SHP77 treated with DMSO at 0.1 percent for 48 hours (cell line): ENCODE measurements around the gene KANSL3.
"Not testable (repeated sequence)": the region's sequence is repeated elsewhere in the genome, so short reads cannot be mapped to it uniquely, and the experiment has no call there.

Source experiments
- DNase-seq: peaks from one replicate; lab custom pipeline; 2025; lab: John Stamatoyannopoulos, UW

Gene KANSL3

DNA sequence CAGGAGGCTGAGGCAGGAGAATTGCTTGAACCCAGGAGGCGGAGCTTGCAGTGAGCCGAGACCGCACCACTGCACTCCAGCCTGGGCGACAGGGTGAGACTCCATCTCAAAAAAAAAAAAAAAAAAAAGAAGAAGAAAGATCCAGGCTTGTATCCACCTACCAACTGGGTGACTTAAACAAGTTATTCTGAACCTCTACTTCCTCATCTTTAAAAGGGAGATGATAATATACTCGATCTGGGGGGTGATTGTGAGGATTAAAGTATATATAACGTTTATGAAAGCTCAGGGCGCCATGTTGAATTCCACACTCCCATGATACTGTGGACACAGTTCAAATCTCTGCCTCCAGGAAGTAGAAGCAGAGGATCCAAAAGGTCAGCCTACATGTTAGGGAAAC, 16.7 kb upstream of the KANSL3 start:
- not testable (repeated sequence) for DNase-seq

- no peak for DNase-seq
These were observed 13.7 kb upstream of the KANSL3 start for GRCh38 chr2:96651793-96652192.

GRCh38 chr2:96649342-96649741, 11.2 kb upstream of the KANSL3 start:
- no peak for DNase-seq

DNA sequence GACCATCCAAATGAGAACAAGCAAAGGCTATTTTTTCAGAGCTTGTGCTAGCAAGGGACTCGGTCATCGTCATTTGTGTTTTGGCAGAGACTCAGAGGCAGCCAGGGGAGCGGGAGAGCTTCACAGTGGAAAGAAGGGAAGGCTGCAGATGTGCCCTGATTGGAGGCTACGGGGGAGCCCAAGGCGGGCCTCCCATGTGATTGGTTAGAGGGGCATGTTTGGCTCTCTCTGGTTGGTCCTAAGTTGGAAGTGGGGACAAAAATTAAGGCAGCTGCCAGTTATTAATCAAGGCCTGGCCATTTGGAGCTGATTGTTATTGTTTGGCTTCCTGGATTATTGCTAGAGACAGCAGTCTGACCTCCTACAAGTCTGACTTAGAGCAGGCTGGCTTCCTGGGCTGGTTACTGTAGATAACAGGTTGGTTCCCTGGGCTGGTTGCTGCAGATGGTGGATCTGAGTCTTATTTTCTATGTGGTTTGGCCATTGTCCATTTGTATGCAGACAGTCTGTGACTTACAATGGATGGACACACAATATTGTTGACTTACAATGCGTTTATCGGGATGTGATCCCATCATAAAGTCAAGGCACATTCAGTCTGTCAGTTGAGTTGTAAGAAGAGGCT, 10.3 kb upstream of the KANSL3 start:
- no peak for DNase-seq

DNA sequence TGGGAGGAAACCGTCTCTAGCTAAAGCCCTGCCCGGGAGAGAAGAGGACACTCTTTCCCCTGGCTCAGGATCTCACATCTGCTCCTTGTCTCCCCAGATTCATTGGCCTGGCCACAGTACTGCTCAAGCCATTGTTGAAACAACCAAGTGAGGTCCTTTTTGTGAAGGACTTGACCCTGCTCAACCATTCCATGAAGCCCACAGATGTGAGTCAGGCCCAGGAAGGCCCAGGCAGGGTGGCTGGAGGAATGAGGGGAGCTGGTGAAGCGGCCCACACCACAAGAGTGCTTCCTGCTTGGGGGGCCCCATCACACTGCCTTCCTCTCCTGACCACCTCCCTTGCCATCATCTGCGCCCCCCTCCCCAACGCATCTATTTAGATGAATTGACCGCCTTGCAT, 9.6 kb upstream of the KANSL3 start:
- DNase-seq = no peak

DNA sequence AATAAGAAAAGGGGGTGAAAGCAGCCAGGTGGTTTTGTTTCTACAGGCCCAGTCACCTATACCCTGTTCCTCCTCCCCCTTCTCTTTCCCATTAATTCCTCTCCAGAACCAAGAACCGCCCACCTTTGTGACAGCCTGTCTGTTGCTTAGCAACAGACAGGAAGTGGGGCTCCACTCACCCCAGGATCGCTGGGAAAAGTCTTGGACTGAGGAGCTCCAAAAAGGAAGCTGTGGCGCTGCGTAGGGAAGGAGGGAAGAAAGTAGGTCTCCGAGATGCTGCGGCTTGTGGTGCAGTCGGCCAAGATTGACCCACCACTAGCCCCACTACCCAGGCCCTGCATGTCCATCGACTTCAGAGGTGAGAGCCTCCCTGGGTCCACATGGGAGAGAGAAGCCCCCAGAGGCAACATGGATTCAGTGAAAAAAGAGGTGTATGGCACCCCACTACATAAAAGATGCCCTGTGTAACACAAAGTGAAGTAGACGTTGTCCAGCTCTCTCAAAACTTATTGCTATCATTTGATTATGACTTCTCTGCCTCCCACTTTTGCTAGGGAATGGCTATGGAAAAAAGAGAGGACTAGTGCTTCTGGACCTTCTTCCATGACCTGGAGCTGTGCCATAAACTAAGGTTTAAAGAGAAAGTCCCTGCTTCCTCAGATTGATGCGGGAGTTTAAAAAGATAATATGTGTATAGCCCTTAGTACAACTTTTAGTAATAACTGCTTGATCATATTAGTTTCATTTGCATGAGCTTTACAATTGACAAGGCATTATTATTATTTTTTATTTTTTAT, 4.7 kb upstream of the KANSL3 start, which contains the start of gene FER1L5:
TSS of gene FER1L5 (plus strand) at position 201 of the 797 bp plus-strand sequence. CDS start at position 274, 73 bp downstream.
- DNase-seq = no peak

DNA sequence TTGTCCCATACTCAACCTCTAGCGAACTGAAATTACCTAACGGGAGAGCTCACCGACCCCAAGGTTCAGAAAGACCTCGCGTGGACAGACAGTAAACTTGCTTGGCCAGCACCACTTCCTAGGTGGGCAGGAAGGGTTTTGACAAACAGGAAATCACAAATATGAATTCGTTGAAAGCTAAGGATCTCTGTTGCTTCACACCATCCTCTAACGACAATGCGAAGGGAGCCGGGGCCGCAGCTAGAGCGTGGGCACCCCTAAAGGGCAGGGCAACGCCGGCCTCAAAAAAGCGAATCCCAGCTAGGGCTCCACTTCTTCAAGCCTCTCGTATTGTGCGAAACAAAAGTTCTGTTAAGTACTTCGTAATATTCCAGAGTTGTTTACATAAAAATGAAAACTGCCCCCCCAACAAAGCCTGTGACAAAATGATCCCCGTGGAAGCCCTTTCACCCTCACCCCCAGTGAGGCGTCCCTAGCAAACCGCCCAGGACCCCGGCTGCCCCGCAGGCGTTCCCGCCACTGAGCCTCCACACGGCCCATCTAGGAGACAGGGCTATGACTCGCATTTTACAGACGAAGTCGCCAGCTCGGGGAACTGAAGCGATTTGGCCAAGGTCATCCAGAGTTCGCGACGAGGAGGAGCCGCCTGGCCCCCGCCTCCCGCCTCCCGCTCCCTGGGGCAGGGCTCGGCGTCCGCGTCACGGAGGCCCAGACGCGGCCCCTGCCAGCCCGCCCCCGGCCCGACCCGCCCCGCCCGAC, 548 bp downstream of the KANSL3 start:
- peak; percentile 35 for DNase-seq

GRCh38 chr2:96636551-96637171, 1.5 kb downstream of the KANSL3 start:
- DNase-seq = no peak

- DNase-seq = no peak
These were observed 4.5 kb downstream of the KANSL3 start for GRCh38 chr2:96633641-96634040.

GRCh38 chr2:96631804-96632435, 6.2 kb downstream of the KANSL3 start:
- DNase-seq = no peak

GRCh38 chr2:96626553-96626942, 11.6 kb downstream of the KANSL3 start:
- DNase-seq = no peak

DNA sequence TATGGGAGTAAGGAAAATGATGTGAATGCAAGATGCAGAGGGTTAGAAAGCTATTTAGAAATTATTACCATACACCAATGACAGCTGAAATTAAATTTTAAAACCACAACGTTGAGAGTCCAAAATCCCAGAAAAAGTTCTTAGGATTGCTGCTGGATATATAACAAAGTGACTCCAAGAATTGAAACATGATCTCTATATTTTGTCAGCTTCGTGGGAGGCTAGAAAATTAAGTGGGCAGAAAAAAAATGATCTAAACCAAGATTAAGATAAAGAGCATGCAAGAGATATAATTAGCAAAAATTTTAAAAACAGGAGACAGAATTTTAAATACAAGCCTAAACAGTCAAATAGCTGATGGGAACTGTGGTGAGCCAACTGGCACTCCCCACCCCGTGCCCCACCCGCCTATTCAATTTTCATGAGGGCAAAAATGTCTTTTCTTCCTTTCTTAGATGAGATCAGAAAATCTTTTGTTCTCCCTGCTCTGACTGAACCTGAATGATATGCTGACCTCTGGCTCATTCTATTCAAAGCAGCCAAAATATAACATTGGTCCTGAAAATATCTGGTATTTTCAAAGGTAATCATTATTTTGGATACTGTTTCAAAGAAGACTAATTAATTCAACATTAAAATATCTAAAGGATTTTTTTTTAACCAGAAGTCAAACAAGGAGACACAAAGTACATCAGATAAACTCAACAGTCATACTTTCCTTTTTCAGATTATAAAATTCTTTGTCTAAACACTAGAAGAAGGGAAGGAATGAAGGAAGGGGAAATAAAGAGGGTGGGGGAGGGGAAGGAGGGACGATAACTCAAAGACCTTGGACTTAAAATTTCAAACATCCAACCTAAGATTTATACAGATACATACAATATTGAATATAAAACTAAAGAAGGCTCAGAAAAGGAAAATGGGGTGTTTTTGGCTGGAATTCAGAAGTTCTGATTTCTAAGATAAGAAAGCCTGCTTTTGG, 12.2 kb downstream of the KANSL3 start:
- DNase-seq = no peak

GRCh38 chr2:96623116-96623515, 15.0 kb downstream of the KANSL3 start:
- DNase-seq = no peak

DNA sequence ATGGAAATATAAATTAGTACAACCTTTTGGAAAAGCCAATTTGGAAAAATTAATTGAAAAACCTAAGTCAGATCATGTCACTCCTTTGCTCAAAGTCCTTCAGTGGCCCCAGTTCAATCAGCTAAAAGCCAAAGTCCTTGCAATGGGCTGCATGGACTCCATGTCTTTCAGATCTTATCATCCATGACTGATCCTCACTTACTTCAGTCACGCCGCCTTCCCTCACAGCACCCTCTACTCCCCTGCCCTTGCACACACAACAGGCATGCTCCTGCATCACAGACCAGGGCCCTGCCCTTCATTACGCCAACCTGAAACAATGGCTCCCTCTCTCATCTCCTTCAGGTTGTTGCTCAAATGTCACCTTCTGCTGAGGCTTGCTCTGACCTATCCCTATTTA, 15.6 kb downstream of the KANSL3 start:
- DNase-seq = no peak

DNA sequence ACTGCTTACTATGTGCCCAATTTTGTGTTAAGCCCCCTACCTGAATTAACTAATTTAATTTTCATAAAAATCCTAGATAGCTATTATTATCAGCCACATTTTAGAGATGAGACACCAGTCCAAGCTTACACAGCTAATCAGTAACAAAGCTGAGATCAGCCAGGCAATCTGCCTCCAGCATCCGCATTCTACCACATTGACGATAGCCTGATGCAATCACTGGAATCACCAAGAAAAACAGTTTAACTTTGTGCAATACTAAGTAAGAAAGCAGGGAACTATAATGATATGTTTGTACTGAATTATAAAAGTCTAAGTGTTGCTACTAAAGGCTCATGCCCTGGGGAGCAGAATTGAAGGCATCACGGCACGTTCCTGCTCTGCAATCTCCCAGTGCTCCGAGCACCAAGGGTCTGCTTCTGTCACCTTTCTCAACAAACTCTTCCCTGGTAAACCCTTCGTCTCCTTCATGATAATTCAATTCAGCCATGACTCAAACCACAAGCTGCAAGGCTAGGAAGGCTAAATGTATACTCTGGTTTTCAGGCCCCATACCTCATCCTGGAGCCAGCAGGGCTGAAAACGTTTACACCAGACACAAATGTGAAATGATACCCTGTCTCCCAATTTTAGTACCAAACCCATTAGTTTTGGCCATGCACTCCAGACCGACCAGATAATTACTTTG, 19.4 kb downstream of the KANSL3 start:
- DNase-seq = no peak

GRCh38 chr2:96617012-96617411, 21.1 kb downstream of the KANSL3 start:
- DNase-seq = no peak

DNA sequence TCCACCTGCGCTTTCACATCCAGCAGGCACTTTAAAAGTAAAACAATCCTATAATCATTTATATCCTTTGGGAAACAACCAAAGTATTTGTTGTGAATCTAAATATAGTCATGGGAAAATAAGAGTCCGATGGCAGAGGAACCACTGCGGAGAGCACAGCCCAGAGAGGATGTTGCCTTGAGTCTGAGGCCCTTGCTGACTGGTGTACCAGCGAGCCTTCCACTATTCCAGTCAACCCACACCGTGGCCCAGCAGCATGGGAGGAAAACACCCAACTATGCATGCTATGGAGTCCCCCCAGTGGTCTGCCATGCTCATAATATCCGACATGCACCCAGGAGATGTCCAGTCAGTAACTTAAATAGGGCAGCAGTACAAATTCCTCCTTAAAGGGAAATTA, 21.6 kb downstream of the KANSL3 start:
- no peak for DNase-seq

GRCh38 chr2:96616128-96616527, 22.0 kb downstream of the KANSL3 start:
- no peak for DNase-seq

- DNase-seq = no peak
These were observed 29.4 kb downstream of the KANSL3 start for GRCh38 chr2:96608469-96609455.
